Fibroblast of upper back skin (primary cell): Measurements from ENCODE around the gene SOCS2.

Source experiments
- DNase-seq: peaks from one replicate; pipeline ENCODE4 v3.0.0-alpha.2; 2013

The SOCS2 gene

DNA sequence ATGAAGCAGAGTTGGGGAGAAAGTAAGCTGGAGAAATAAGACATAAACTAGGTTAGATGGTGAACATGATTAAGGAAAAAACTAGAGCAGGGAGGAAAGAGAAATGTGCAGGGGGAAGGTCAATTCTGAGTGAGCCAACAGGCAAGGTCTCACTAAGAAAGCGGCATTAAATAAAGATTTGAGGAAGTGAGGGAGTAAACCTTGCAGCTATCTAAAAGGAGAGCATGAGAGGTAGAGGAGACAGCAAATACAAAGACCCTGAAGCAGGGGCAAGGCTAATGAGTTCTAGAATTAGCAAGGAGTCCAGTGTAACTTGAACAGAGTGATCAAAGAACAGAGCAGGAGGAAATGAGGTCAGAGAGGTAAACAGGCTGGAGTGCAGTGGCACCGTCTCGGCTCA is 4.4 kb upstream of the SOCS2 start:
- no peak for DNase-seq

- DNase-seq: no peak
These were observed 3.2 kb upstream of the SOCS2 start for GRCh38 chr12:93569301-93569655.

DNA sequence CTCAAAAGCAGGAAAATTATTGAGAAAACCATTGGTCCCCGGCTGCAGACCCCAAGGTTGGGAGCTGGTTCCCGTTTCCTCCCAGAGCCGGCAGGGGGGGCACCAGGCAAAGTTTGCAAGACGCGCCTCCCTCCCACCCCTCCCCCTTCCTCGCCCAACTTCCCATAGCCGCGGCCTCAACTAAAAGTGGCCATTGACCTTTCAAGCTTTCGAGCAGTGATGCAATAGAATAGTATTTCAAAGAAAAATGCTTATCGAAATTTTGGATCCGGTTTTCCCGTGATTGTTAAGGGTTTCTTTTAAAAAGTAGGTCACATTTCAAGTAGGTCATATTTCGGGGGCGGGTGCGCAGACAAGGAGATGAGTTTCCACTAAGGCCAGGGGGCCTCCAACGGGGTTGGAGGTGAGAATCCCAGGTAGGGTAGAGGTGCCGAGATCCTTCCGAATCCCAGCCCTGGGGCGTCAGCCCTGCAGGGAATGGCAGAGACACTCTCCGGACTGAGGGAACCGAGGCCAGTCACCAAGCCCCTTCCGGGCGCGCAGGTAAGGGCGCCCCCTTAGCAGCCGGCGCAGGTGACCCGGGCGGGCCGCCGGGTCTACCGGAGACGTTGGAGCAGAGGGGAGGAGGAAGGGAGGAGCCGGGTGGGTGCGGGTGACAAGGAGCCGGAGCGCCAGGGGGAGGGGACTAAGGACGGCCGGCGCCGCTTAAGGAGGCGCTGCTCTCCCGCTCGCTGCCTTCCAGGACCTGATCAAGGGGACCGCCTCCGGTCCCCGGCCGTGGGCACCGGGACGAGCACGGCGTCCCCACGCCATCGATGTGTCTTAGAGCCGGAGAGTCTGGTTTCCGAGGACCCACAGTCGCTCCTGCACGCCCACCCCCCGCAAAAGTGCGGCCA is 2.6 kb upstream of the SOCS2 start:
- DNase-seq: peak; percentile 84

DNA sequence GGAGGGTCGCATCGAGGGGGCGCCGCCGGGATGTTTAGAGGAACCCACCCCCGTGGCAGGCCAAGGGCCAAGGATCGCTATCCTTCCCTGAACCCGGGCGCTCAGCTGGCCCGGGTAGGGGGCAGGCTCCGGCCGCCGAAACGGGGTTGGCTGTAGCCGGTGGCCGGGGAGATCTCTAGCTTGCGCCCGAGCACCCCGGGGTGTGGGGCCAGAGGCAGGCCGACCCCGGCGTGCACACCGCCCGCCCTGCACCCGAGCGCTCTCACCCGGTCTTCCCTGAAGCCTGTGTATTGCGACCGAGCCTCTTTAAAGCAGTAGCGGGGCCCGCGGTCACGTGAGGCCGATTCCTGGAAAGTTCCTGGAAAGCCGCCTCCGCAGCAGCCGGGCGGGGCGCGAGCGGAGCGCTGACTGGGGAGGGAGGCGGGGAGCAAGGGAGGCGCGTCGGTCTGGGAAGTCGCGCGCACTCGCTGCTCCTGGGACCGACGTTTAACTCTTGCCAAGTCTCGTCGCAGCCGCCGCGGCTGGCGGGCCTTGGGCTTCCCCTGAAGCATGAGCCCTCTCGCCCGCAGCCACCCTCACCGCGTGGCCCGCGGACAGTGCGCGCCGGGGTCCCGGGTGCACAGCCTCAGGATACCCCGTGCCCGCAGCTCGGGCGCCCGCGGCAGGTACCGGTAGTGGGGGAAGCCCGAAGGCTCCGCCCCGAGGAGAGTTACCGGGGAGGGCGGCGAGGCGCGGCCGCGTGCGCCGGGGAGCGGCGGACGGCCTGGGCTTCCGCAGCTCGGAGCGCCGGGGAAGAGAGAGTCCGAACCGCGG is 1.7 kb upstream of the SOCS2 start:
- DNase-seq: peak; percentile 91

DNA sequence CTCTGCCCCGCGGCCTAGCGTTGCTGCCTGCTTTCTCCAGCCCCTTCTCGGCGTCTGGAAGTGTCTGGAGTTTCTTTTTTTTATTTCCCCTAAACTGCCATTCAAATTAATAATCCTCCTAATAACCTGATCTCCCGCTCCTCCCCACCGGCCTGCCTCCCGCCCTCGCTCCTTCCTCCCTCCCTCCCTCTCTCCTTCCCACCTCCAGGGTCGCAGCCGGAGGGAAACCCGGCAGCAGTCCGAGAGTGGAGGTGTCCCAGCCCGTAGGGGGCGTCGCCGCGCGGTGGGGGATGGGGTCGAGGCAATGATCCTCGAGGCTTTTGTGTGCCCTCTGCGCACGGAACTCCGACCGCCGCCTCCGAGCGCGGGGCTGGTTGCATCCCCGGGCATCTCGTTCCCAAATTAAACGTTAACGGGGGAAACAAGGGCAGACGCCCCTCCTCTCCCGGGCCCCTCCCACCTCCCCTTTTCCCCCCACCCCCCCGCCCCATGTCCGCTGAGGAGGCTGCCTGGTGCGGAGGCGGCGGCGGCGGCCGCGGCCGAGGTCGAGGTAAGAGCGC is 1.0 kb upstream of the SOCS2 start:
- peak; percentile 59 for DNase-seq

DNA sequence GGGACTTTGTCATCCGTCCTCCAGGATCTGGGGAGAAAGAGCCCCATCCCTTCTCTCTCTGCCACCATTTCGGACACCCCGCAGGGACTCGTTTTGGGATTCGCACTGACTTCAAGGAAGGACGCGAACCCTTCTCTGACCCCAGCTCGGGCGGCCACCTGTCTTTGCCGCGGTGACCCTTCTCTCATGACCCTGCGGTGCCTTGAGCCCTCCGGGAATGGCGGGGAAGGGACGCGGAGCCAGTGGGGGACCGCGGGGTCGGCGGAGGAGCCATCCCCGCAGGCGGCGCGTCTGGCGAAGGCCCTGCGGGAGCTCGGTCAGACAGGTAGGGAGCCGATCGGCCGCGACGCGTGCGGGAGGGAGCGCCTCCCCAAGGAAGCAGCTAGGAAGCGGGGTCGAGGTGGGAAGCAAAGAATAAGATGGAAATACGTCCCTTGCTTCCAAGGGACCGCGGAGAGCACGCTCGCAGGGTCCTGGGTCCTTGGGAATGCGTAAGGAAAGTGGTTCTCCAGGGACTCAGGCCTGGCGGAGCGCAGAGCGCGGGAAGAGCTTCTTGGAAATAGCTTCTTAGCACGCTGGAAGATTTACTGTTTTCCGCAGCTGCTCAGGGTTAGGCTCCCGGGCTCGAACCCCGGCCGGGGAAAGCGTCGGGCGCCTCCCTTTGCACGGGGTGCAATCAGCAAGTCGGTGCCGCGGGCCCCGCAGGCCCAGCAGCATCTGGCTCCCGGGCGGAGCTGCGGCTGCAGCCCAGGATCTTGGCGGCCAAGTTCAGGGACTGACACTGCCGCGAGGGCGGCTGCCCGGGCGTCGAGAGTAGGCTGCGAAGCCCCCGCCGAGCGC is 457 bp downstream of the SOCS2 start:
- peak; percentile 21 for DNase-seq

- peak; percentile 15 for DNase-seq
These were observed 1.2 kb downstream of the SOCS2 start for GRCh38 chr12:93573552-93574223.

GRCh38 chr12:93577222-93577621 is 4.7 kb downstream of the SOCS2 start:
- DNase-seq: no peak

DNA sequence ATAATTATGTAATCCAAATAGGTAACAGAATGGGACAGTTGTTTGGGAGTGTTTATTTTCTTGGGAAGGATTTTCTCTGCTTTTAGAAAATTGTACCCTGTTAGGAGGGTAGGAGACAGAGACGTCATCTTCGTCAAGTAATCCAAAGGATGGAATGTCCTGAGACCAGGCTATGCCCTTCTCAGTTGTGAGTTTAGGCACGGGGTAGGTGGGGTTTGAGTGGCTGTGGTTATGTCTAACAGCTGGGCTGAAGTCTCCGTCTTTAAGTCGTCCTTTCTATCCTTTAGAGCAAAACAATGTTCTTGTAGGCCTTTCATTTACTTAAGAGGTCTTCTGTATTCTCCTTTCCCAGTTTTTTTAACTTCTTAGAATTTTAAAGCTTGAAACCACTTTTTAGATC is 5.7 kb downstream of the SOCS2 start:
- no peak for DNase-seq

- DNase-seq: no peak
These were observed 8.2 kb downstream of the SOCS2 start for GRCh38 chr12:93580682-93581081.

DNA sequence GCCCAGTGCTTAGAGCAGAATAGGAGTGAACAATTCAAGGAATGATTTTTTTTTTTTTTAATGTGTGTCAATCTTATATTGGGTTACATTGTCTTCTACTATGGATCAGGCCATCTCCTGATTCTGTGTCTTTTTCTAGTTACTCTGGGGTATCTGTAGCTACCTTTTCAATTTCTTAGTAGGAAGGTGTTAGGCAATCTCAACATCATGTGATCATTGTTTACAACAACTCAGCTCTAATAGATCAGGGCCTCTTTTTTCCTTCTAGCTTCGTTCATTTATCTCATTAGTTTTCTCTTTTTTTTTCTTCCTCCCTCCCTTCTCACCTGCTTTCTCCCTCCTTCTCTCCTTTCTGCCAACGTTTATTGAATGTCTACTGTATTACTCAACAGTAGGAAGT is 8.9 kb downstream of the SOCS2 start:
- DNase-seq: no peak

- no peak for DNase-seq
These were observed 9.9 kb downstream of the SOCS2 start for GRCh38 chr12:93582351-93582750.

DNA sequence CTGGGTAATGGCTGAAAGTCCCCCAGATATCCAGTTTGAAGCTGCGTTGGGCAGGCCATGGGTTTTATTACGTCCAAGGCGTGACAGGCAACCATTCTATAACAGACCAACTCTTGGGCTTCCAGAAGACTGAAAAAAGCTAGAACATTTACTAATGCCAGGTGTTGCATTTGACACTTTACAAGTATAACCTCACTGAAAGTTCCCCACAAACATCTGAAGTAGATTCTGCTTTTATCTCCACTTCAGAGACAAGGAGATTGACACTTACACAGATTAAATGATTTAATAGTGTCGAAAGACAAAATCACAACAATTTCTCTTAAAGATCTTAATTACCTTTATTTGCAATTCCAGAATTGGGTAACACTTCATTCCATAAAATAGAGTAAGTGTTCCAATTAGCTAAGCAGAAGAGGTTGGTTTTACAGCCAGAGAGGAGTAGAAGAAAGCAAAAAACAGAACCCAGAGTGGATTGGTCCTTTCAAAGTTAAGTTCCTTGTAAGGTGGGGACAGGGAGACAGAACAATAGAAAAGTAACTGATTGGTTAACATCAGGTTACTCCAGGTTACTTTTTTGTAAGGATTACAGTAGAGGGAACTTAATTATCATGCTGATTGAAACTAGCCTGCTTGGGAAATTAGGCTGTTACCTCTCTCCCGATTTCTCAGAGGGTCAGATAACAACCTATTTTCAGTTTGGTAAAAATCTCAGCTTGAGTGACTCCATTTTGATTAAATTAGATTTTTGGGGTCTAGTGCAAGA is 11.3 kb downstream of the SOCS2 start:
- DNase-seq: no peak

GRCh38 chr12:93585247-93585646 is 12.8 kb downstream of the SOCS2 start:
- DNase-seq: no peak

DNA sequence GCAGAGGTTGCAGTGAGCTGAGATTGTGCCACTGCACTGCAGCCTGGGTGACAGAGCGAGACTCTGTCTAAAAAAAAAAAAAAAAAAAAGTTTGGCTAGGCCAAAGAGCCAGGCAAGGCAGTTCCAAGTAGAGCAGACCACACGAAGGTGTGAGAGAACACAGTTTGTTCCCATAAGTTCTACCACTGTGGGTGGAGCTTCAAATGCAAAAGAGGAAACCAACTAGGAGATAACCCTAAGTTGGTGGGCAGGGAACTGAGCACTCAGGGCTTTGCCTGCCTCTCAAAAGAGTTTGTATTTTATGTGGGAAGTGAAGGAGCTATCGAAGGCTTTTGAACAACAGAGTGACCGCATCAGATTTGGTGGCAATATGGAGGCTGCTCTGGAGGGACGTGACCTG is 15.1 kb downstream of the SOCS2 start:
- DNase-seq: no peak

- peak; percentile 22 for DNase-seq
These were observed 16.6 kb downstream of the SOCS2 start for GRCh38 chr12:93589081-93589480.

DNA sequence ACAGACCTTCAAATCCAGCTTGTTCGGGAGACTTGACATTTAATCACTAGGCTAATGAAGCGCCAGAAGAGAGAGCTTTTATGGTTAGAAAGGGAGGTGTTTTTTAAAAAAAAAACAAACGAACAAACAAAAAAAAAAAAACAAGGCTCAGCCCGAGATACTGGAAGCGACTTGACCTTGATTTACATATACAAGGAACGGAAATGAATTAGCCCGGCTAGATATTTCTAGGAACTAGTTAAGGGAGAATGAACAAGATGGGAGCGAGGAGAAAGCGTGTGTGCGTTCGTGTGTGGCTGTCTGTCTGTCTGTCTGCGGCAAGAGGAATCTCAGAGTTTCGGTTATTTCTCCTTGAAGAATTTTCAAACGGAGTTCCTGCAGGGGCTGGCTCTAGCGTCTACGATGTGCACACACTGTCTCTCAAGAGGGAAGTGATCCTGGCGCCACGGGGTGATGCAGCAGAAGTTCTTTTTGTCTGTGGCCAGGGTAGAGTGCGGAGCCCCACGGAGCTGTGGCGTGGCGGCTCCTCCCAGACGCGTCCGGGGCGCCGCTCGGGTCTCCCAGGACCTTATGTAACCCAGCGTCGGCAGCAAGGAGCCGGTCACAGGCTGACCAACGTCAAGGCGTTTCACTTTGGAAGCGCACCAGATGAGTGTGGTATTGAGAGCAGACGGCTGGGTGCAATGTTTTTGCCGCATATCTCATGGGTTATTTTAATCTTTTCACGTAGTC is 18.8 kb downstream of the SOCS2 start:
- DNase-seq: peak; percentile 71

GRCh38 chr12:93592641-93593406 is 20.3 kb downstream of the SOCS2 start:
- no peak for DNase-seq

GRCh38 chr12:93593843-93594242 is 21.4 kb downstream of the SOCS2 start:
- no peak for DNase-seq

DNA sequence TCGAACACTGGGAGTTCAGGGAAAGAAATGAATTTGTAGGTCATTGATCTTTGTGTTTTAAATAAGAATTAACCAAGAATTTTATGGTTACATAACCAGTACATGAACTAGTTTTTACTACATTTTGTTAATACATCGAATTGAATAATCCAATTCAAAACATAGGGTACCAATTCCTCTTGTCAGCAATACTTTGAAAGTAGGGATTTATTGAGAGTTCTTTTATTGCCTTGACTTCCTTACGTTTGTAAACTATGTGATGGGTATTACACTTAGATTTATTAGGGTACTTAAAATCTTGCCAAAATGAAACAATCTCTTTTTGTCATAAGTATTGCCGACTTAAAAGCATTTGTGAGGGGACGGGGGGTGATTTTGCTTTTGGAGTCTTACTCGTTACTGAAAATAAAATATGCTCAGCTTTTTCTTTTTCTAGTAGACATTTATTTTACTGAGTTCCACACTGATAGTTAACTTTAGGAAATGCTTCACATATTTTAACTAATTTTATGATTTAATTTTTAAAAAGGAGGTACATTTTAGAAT is 22.4 kb downstream of the SOCS2 start:
- no peak for DNase-seq
